B cell (primary cell): ENCODE measurements around the gene PCSK7. TPM values are rescaled to one million over a fixed set of nuclear protein-coding genes. Genes with fewer than 3 reads are reported as not detected.
A peak's percentile ranks its signal among the peaks of the same experiment; 100 is the strongest.

ENCODE experiments used
- ATAC-seq: fragments of 200-7000 bp; cut with Tn5 transposase; one replicate; pipeline ENCODE4 v1.10.0; 2021; ENCODE audit warnings: low read depth, mild to moderate bottlenecking, moderate number of reproducible peaks, moderate library complexity
- CTCF ChIA-PET: fragments of 350-600 bp; sonication (Branson Sonifier 250); formaldehyde crosslinking; loops from one replicate; lab custom pipeline; 2021; ENCODE audit warnings: antibody characterized with exemption, inconsistent platforms; lab: Charles Lee
- POLR2A ChIA-PET: fragments of 350-600 bp; sonication (Branson Sonifier 250); formaldehyde crosslinking; loops from one replicate; lab custom pipeline; 2021; ENCODE audit warnings: antibody characterized with exemption; lab: Charles Lee
- DNase-seq: peaks from one replicate; pipeline ENCODE4 v3.0.0; 2013
- H2AFZ ChIP-seq: 2 replicates; pipeline ENCODE4 v1.6.1; 2012; ENCODE audit warnings: mild to moderate bottlenecking, low read depth, low read length; ENCODE audit not compliant: insufficient read depth, poor library complexity, severe bottlenecking
- H3K27ac ChIP-seq, 2 donors: 1 replicate in 1 of 2; 2 replicates in 1 of 2; pipeline ENCODE4 v1.5.1; 2012 to 2013; ENCODE audit warnings: low read length in 2 of 2, mild to moderate bottlenecking in 2 of 2, moderate library complexity in 1 of 2
- H3K27me3 ChIP-seq, 4 experiments: fragments of 200-600 bp in 1 of 4; sonication (generic) in 1 of 4; replicated peaks in 1 of 4; 1 replicate in 2 of 4; 2 replicates in 2 of 4; pipeline versions ENCODE4 v1.6.1 to v1.7.0; 2013 to 2016; ENCODE audit warnings: low read length in 3 of 4, mild to moderate bottlenecking in 2 of 4, mixed read lengths in 1 of 4, moderate library complexity in 1 of 4; ENCODE audit not compliant: insufficient read depth in 4 of 4, control insufficient read depth in 3 of 4; ENCODE audit errors: control extremely low read depth in 1 of 4
- H3K36me3 ChIP-seq, 2 experiments: replicated peaks in 1 of 2; 1 replicate in 1 of 2; 2 replicates in 1 of 2; pipeline versions ENCODE4 v1.6.1 to v1.7.1; 2013; ENCODE audit warnings: low read length in 1 of 2; ENCODE audit not compliant: insufficient read depth in 2 of 2, control insufficient read depth in 1 of 2; ENCODE audit errors: control extremely low read depth in 1 of 2, extremely low read depth in 1 of 2
- H3K4me1 ChIP-seq, 2 donors: fragments of 200-600 bp in 1 of 2; sonication (generic) in 1 of 2; 1 replicate in 1 of 2; 2 replicates in 1 of 2; pipeline versions ENCODE4 v1.5.1 to v1.6.1; 2013 to 2017; ENCODE audit warnings: low read length in 2 of 2; ENCODE audit not compliant: control insufficient read depth in 2 of 2, insufficient read depth in 2 of 2
- H3K4me2 ChIP-seq: replicated peaks from 2 replicates; pipeline ENCODE3; 2012; ENCODE audit warnings: mild to moderate bottlenecking, low read depth, low read length; ENCODE audit not compliant: poor library complexity, severe bottlenecking
- H3K4me3 ChIP-seq, 5 experiments: fragments of 200-600 bp in 1 of 5; sonication (generic) in 1 of 5; 1 replicate in 3 of 5; 2 replicates in 2 of 5; pipeline versions ENCODE4 v1.5.1 to v1.7.0; 2011 to 2016; ENCODE audit warnings: low read length in 4 of 5, mild to moderate bottlenecking in 4 of 5, low read depth in 2 of 5, control low read depth in 1 of 5, moderate library complexity in 1 of 5; ENCODE audit not compliant: insufficient read depth in 1 of 5; ENCODE audit errors: control extremely low read depth in 1 of 5, extremely low read depth in 1 of 5
- H3K79me2 ChIP-seq: fragments of 200-600 bp; sonication (generic); one replicate; pipeline ENCODE4 v1.6.0; 2016; ENCODE audit warnings: low read length; ENCODE audit not compliant: control insufficient read depth, insufficient read depth
- H3K9ac ChIP-seq: fragments of 200-600 bp; sonication (generic); 2 replicates; pipeline ENCODE4 v1.6.1; 2017; ENCODE audit warnings: mild to moderate bottlenecking, low read length, moderate library complexity
- H3K9me3 ChIP-seq, 3 donors: one replicate each; pipeline versions ENCODE4 v1.6.1 to v1.7.1; 2013; ENCODE audit warnings: low read length in 2 of 3; ENCODE audit not compliant: control insufficient read depth in 2 of 3, insufficient read depth in 1 of 3; ENCODE audit errors: control extremely low read depth in 1 of 3
- H4K20me1 ChIP-seq: 2 replicates; pipeline ENCODE4 v1.6.0; 2012; ENCODE audit warnings: mild to moderate bottlenecking, low read length; ENCODE audit not compliant: insufficient read depth, control insufficient read depth, poor library complexity, severe bottlenecking
- H3K27ac Mint-ChIP-seq: one replicate; pipeline ENCODE4 v1.8.0; 2021; ENCODE audit warnings: mixed read lengths
- H3K27me3 Mint-ChIP-seq: one replicate; pipeline ENCODE4 v1.8.0; 2021; ENCODE audit warnings: mixed read lengths
- H3K4me1 Mint-ChIP-seq: one replicate; pipeline ENCODE4 v1.8.0; 2021; ENCODE audit warnings: mixed read lengths
- H3K4me3 Mint-ChIP-seq: one replicate; pipeline ENCODE4 v1.8.0; 2021; ENCODE audit warnings: mixed read lengths
- H3K9me3 Mint-ChIP-seq: one replicate; pipeline ENCODE4 v1.8.0; 2022; ENCODE audit warnings: mixed read lengths; ENCODE audit not compliant: insufficient read depth
- CTCF ChIP-seq: fragments of 200-600 bp; IDR thresholded peaks from one replicate; pipeline ENCODE4 v1.8.0; 2022; ENCODE audit warnings: antibody characterized with exemption, mild to moderate bottlenecking
- EZH2 ChIP-seq: IDR thresholded peaks from 2 replicates; pipeline ENCODE4 v1.6.1; 2012; ENCODE audit warnings: borderline replicate concordance, low read depth, mild to moderate bottlenecking, moderate library complexity, low read length; ENCODE audit not compliant: insufficient read depth, poor library complexity, severe bottlenecking
- WGBS: methylation state at CpG from one replicate; pipeline ENCODE4 v1.1.5; 2013; ENCODE audit warnings: missing lambda C conversion rate; ENCODE audit not compliant: insufficient coverage; 5-methylcytosine and 5-hydroxymethylcytosine counted together
- intact Hi-C: fragments of 100-400 bp; cut with micrococcal nuclease; formaldehyde crosslinking; loops from one replicate; pipeline ENCODE4 v1.10.0; 2022
- polyA plus RNA-seq: library from polyadenylated mRNA; depleted of rRNA; stranded (reverse); fragments of >200 nt; gene quantifications from 2 replicates; pipeline ENCODE4 v1.2.3, GENCODE V29; 2012
- total RNA-seq, 2 donors: library from RNA; stranded (reverse); fragments of 120-200 nt in 1 of 2; gene quantifications; 1 replicate in 1 of 2; 2 replicates in 1 of 2; pipeline versions ENCODE4 v1.2.3 to v1.2.4, GENCODE V29; 2013 to 2022

PCSK7 gene
- total and polyA plus RNA-seq, 2 donors (not counting 1 experiment from before 2014, with no cell fraction given), result 203 to 283 TPM

GRCh38 chr11:117181586-117182550 is 50.0 kb downstream of the PCSK7 start:
- CTCF ChIA-PET, result interaction anchor here (1.1 to 14.8 kb wide), 10 partner anchors 8 to 42 kb away, joined by 3 to 309 read pairs (median 8); partner anchors contain the start of genes PAFAH1B2, PCSK7 and RNF214
- intact Hi-C loops, result loop anchor here (1.0 kb wide), 2 partner anchors 44 to 50 kb away; partner anchors contain the start of genes PCSK7 and RNF214
- peaks cover 36% of the 10 kb centered on the region for H3K79me2 ChIP-seq
- no peak overlapping the region for H2AFZ ChIP-seq
- peak overlapping the region; percentile 86 for H3K4me2 ChIP-seq
- H3K9me3 Mint-ChIP-seq, result no peaks in the 10 kb centered on the region
- peak overlapping the region; percentile 86 for H3K27ac Mint-ChIP-seq
- H4K20me1 ChIP-seq, result no peaks in the 10 kb centered on the region
- 96% methylated on average over 21 of the region's 22 CpGs for WGBS
- peaks cover 0 to 39% of the 10 kb centered on the region in 2 experiments for H3K36me3 ChIP-seq
- no peak overlapping the region for H3K4me3 ChIP-seq
- no peak overlapping the region for H3K9ac ChIP-seq
- DNase-seq (peak; percentile 14), ATAC-seq (no peak)
- H3K4me1 Mint-ChIP-seq, result peaks cover 59% of the 10 kb centered on the region
- H3K4me1 ChIP-seq, result peaks cover 46 to 61% of the 10 kb centered on the region in 2 donors
- H3K9me3 ChIP-seq, result no peaks in the 10 kb centered on the region
- TF ChIP-seq EZH2, result no peak
- no peak for TF ChIP-seq CTCF
- H3K4me3 Mint-ChIP-seq, result no peak overlapping the region
- no peak overlapping the region for H3K27ac ChIP-seq
- POLR2A ChIA-PET, result interaction anchor here (0.6 to 3.0 kb wide), 3 partner anchors 39 to 255 kb away, joined by 5 to 12 read pairs (median 7); no protein-coding TSS in a partner anchor
- no peaks in the 10 kb centered on the region for H3K27me3 Mint-ChIP-seq
- H3K27me3 ChIP-seq, result no peaks in the 10 kb centered on the region
